Measurements from ENCODE around the gene PFN4.

PFN4 gene

DNA sequence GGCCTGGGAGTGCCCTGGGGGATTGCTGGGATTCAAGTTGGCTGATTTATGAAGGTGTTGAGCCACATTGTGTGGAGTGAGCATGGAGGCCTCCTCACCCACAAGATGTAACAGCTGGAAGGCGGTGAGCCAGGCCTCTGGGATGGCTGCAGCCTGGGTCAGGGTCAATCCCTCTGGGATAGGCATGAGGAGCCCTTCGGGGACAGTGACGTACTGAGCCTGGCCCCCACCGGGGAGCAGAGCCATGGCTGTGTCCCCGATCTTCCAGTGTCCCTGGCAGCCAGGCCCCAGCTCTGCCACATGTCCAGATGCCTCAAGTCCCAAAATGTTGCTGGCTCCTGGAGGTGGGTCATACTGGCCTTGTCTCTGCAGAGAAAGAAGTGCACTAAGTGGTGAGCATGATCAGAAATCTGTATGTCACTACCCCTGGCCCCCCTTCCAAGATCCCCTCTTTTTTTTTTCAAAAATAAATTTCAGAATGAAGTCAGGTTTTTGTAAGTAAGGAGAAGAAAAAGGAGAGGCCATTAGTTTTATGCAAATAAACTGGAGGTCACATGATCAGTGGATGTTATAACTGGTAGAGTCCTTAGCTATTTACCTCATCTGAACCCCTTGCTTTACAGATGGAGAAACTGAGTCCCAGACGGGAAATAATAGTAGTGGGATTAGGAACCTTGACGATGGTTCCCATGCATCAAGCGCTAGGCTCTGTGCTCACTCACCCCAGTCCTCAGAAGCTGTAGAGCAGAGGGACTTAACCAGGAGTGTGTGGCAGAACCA is 40.2 kb downstream of the PFN4 start:
- WGBS, 2 experiments = 86 to 89% methylated on average over 8 of the region's 8 CpGs
- H3K9me3 ChIP-seq (ENCODE audit: control insufficient read depth, low read length) = no peaks in the 10 kb centered on the region
- H3K27ac ChIP-seq (ENCODE audit: insufficient read depth, low read depth, low read length, poor library complexity, severe bottlenecking) = peak overlapping the region; percentile 100
- peaks cover 15% of the 10 kb centered on the region for H3K36me3 ChIP-seq (ENCODE audit: control insufficient read depth, insufficient read depth, low read length)
- peak overlapping the region; percentile 52 for H3K4me3 ChIP-seq (ENCODE audit: insufficient read depth, low read depth, low read length)
- H3K4me1 ChIP-seq (ENCODE audit: control insufficient read depth, insufficient read depth, low read length) = peaks cover 14% of the 10 kb centered on the region
- H3K27me3 ChIP-seq (ENCODE audit: control insufficient read depth, insufficient read depth, low read length, poor library complexity, severe bottlenecking) = no peaks in the 10 kb centered on the region

GRCh38 chr2:24080701-24081100 is 42.4 kb downstream of the PFN4 start:
- H3K36me3 ChIP-seq (ENCODE audit: control insufficient read depth, insufficient read depth, low read length) = peaks cover 15% of the 10 kb centered on the region
- H3K4me3 ChIP-seq (ENCODE audit: insufficient read depth, low read depth, low read length) = no peak overlapping the region
- no peaks in the 10 kb centered on the region for H3K9me3 ChIP-seq (ENCODE audit: control insufficient read depth, low read length)
- H3K27ac ChIP-seq (ENCODE audit: insufficient read depth, low read depth, low read length, poor library complexity, severe bottlenecking) = no peak overlapping the region
- H3K27me3 ChIP-seq (ENCODE audit: control insufficient read depth, insufficient read depth, low read length, poor library complexity, severe bottlenecking) = no peaks in the 10 kb centered on the region
- 93 to 98% methylated on average over 2 of the region's 2 CpGs for WGBS, 2 experiments
- peaks cover 26% of the 10 kb centered on the region for H3K4me1 ChIP-seq (ENCODE audit: control insufficient read depth, insufficient read depth, low read length)

- Histone ChIP-seq H3K36me3 (ENCODE audit: control insufficient read depth, insufficient read depth, low read length) (peaks cover 15% of the 10 kb centered on the region), H3K4me1 (ENCODE audit: control insufficient read depth, insufficient read depth, low read length) (peaks cover 14% of the 10 kb centered on the region), H3K27ac (ENCODE audit: insufficient read depth, low read depth, low read length, poor library complexity, severe bottlenecking) (no peak overlapping the region), H3K4me3 (ENCODE audit: insufficient read depth, low read depth, low read length) (no peak overlapping the region), H3K9me3 (ENCODE audit: control insufficient read depth, low read length) (no peaks in the 10 kb centered on the region), H3K27me3 (ENCODE audit: control insufficient read depth, insufficient read depth, low read length, poor library complexity, severe bottlenecking) (no peaks in the 10 kb centered on the region)
- WGBS, 2 experiments = 88 to 94% methylated on average over 2 of the region's 2 CpGs
These were observed 45.3 kb downstream of the PFN4 start for GRCh38 chr2:24077879-24078278.

- peaks cover 11% of the 10 kb centered on the region for H3K36me3 ChIP-seq (ENCODE audit: control insufficient read depth, insufficient read depth, low read length)
- no peaks in the 10 kb centered on the region for H3K27me3 ChIP-seq (ENCODE audit: control insufficient read depth, insufficient read depth, low read length, poor library complexity, severe bottlenecking)
- peak overlapping the region; percentile 70 for H3K4me3 ChIP-seq (ENCODE audit: insufficient read depth, low read depth, low read length)
- WGBS, 2 experiments = 66 to 67% methylated on average over 9 of the region's 9 CpGs
- H3K9me3 ChIP-seq (ENCODE audit: control insufficient read depth, low read length) = no peaks in the 10 kb centered on the region
- peaks cover 12% of the 10 kb centered on the region for H3K4me1 ChIP-seq (ENCODE audit: control insufficient read depth, insufficient read depth, low read length)
- no peak overlapping the region for H3K27ac ChIP-seq (ENCODE audit: insufficient read depth, low read depth, low read length, poor library complexity, severe bottlenecking)
These were observed 45.6 kb downstream of the PFN4 start for GRCh38 chr2:24077535-24077877.

- peaks cover 12% of the 10 kb centered on the region for H3K4me1 ChIP-seq (ENCODE audit: control insufficient read depth, insufficient read depth, low read length)
- H3K36me3 ChIP-seq (ENCODE audit: control insufficient read depth, insufficient read depth, low read length) = peaks cover 8% of the 10 kb centered on the region
- no peaks in the 10 kb centered on the region for H3K9me3 ChIP-seq (ENCODE audit: control insufficient read depth, low read length)
- H3K27me3 ChIP-seq (ENCODE audit: control insufficient read depth, insufficient read depth, low read length, poor library complexity, severe bottlenecking) = no peaks in the 10 kb centered on the region
- peak overlapping the region; percentile 70 for H3K4me3 ChIP-seq (ENCODE audit: insufficient read depth, low read depth, low read length)
- no peak overlapping the region for H3K27ac ChIP-seq (ENCODE audit: insufficient read depth, low read depth, low read length, poor library complexity, severe bottlenecking)
- WGBS, 2 experiments = 19 to 25% methylated on average over 41 of the region's 41 CpGs
These were observed 46.1 kb downstream of the PFN4 start for GRCh38 chr2:24076849-24077534.

GRCh38 chr2:24075915-24076848 is 47.0 kb downstream of the PFN4 start, which contains the start of gene SF3B6:
Gene SF3B6, minus strand, starts transcription at chr2:24076326. Its CDS starts 97 bp downstream, at chr2:24076229.
- peaks cover 6% of the 10 kb centered on the region for H3K36me3 ChIP-seq (ENCODE audit: control insufficient read depth, insufficient read depth, low read length)
- H3K27ac ChIP-seq (ENCODE audit: insufficient read depth, low read depth, low read length, poor library complexity, severe bottlenecking) = peak within 1 kb of the TSS; percentile 71
- no peaks in the 10 kb centered on the region for H3K27me3 ChIP-seq (ENCODE audit: control insufficient read depth, insufficient read depth, low read length, poor library complexity, severe bottlenecking)
- H3K9me3 ChIP-seq (ENCODE audit: control insufficient read depth, low read length) = no peaks in the 10 kb centered on the region
- peaks cover 12% of the 10 kb centered on the region for H3K4me1 ChIP-seq (ENCODE audit: control insufficient read depth, insufficient read depth, low read length)
- 1% methylated on average over 64 of the region's 64 CpGs for WGBS, 2 experiments
- peak within 1 kb of the TSS; percentile 70 for H3K4me3 ChIP-seq (ENCODE audit: insufficient read depth, low read depth, low read length)

- H3K27me3 ChIP-seq (ENCODE audit: control insufficient read depth, insufficient read depth, low read length, poor library complexity, severe bottlenecking) = no peaks in the 10 kb centered on the region
- H3K36me3 ChIP-seq (ENCODE audit: control insufficient read depth, insufficient read depth, low read length) = no peaks in the 10 kb centered on the region
- peaks cover 12% of the 10 kb centered on the region for H3K4me1 ChIP-seq (ENCODE audit: control insufficient read depth, insufficient read depth, low read length)
- WGBS, 2 experiments = 65 to 71% methylated on average over 5 of the region's 5 CpGs
- no peaks in the 10 kb centered on the region for H3K9me3 ChIP-seq (ENCODE audit: control insufficient read depth, low read length)
- H3K4me3 ChIP-seq (ENCODE audit: insufficient read depth, low read depth, low read length) = peak overlapping the region; percentile 70
- no peak overlapping the region for H3K27ac ChIP-seq (ENCODE audit: insufficient read depth, low read depth, low read length, poor library complexity, severe bottlenecking)
These were observed 47.9 kb downstream of the PFN4 start for GRCh38 chr2:24075259-24075658.

DNA sequence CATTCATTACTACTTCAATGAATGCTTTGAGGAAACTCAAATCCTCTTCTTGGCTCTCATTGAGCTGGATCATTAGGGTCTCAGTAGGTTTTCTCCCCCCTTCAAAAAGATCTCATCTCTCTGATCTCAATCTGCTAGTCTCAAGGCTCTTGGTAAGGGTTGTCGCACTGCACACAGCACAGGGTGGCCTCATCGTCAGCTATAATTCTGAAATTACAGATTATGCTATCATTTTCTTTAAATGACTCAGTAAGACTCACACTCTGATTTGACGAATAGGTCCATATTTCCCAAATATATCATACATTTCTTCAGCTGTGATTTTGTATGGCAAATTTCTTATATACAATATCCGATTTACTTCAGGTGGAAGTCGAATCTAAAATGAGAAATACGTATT is 49.3 kb downstream of the PFN4 start:
- WGBS, 2 experiments = 90 to 97% methylated on average over 3 of the region's 6 CpGs
- no peak overlapping the region for H3K27ac ChIP-seq (ENCODE audit: insufficient read depth, low read depth, low read length, poor library complexity, severe bottlenecking)
- H3K4me1 ChIP-seq (ENCODE audit: control insufficient read depth, insufficient read depth, low read length) = peaks cover 12% of the 10 kb centered on the region
- no peaks in the 10 kb centered on the region for H3K36me3 ChIP-seq (ENCODE audit: control insufficient read depth, insufficient read depth, low read length)
- no peaks in the 10 kb centered on the region for H3K27me3 ChIP-seq (ENCODE audit: control insufficient read depth, insufficient read depth, low read length, poor library complexity, severe bottlenecking)
- H3K4me3 ChIP-seq (ENCODE audit: insufficient read depth, low read depth, low read length) = no peak overlapping the region
- no peaks in the 10 kb centered on the region for H3K9me3 ChIP-seq (ENCODE audit: control insufficient read depth, low read length)

GRCh38 chr2:24072259-24072658 is 50.9 kb downstream of the PFN4 start:
- 96 to 98% methylated on average over 4 of the region's 4 CpGs for WGBS, 2 experiments
- H3K27me3 ChIP-seq (ENCODE audit: control insufficient read depth, insufficient read depth, low read length, poor library complexity, severe bottlenecking) = no peaks in the 10 kb centered on the region
- no peak overlapping the region for H3K4me3 ChIP-seq (ENCODE audit: insufficient read depth, low read depth, low read length)
- no peaks in the 10 kb centered on the region for H3K9me3 ChIP-seq (ENCODE audit: control insufficient read depth, low read length)
- H3K36me3 ChIP-seq (ENCODE audit: control insufficient read depth, insufficient read depth, low read length) = peaks cover 6% of the 10 kb centered on the region
- no peak overlapping the region for H3K27ac ChIP-seq (ENCODE audit: insufficient read depth, low read depth, low read length, poor library complexity, severe bottlenecking)
- peaks cover 4% of the 10 kb centered on the region for H3K4me1 ChIP-seq (ENCODE audit: control insufficient read depth, insufficient read depth, low read length)

DNA sequence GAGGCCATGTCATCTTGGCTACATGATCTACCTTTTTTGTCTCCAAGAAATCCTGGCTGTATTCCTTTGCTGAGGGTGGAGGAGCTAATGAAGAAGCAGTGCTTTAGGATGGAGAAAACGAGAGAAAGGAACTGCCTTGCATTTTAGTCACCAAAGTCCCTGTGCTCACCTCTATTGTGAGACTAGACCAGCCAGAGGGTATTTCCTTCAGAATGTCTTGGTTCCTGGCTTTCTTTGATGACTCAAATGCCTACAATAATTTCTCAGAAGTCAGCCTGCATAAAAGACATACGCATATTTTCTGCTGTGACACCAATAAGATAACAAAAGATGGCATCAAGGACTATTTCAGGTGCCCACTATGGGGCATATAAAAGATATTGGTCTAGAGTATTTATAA is 57.8 kb downstream of the PFN4 start:
- WGBS, 2 experiments = 90 to 95% methylated on average over 2 of the region's 2 CpGs
- no peaks in the 10 kb centered on the region for H3K27me3 ChIP-seq (ENCODE audit: control insufficient read depth, insufficient read depth, low read length, poor library complexity, severe bottlenecking)
- no peaks in the 10 kb centered on the region for H3K9me3 ChIP-seq (ENCODE audit: control insufficient read depth, low read length)
- peaks cover 10% of the 10 kb centered on the region for H3K36me3 ChIP-seq (ENCODE audit: control insufficient read depth, insufficient read depth, low read length)
- H3K27ac ChIP-seq (ENCODE audit: insufficient read depth, low read depth, low read length, poor library complexity, severe bottlenecking) = no peak overlapping the region
- no peaks in the 10 kb centered on the region for H3K4me1 ChIP-seq (ENCODE audit: control insufficient read depth, insufficient read depth, low read length)
- H3K4me3 ChIP-seq (ENCODE audit: insufficient read depth, low read depth, low read length) = no peak overlapping the region
